Uterus (tissue), 2 donors: ENCODE results near the gene FHIT.

Source experiments
- CTCF ChIP-seq, 4 experiments: fragments of 200-600 bp in 2 of 4; fragments of 450-650 bp in 2 of 4; sonication (generic) in 2 of 4; IDR thresholded peaks; one replicate each; pipeline ENCODE4 v1.5.1; 2016 to 2019; ENCODE audit warnings: antibody characterized with exemption in 4 of 4, mild to moderate bottlenecking in 2 of 4, moderate library complexity in 1 of 4
- POLR2A ChIP-seq, 2 donors: fragments of 450-650 bp; IDR thresholded peaks; one replicate each; pipeline ENCODE4 v1.6.1; 2016; ENCODE audit warnings: antibody characterized with exemption in 2 of 2, mild to moderate bottlenecking in 1 of 2, moderate library complexity in 1 of 2

- TF ChIP-seq POLR2A (IDR thresholded peaks at IDR 0.05) (no peak), CTCF (IDR thresholded peaks at IDR 0.05) (no peak)
These were observed 93.0 kb downstream of the FHIT start for GRCh38 chr3:61158216-61158615.
